ENCODE measurements around the gene DUSP15.

- TF ChIP-seq, protein P1, sequence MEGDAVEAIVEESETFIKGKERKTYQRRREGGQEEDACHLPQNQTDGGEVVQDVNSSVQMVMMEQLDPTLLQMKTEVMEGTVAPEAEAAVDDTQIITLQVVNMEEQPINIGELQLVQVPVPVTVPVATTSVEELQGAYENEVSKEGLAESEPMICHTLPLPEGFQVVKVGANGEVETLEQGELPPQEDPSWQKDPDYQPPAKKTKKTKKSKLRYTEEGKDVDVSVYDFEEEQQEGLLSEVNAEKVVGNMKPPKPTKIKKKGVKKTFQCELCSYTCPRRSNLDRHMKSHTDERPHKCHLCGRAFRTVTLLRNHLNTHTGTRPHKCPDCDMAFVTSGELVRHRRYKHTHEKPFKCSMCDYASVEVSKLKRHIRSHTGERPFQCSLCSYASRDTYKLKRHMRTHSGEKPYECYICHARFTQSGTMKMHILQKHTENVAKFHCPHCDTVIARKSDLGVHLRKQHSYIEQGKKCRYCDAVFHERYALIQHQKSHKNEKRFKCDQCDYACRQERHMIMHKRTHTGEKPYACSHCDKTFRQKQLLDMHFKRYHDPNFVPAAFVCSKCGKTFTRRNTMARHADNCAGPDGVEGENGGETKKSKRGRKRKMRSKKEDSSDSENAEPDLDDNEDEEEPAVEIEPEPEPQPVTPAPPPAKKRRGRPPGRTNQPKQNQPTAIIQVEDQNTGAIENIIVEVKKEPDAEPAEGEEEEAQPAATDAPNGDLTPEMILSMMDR (IDR thresholded peaks at IDR 0.05), result no peak
- TF ChIP-seq POLR2A (IDR thresholded peaks at IDR 0.05), result no peak
Observed at GRCh38 chr20:31862506-31862905, 7.8 kb downstream of the DUSP15 start.

Measured in ovary (tissue), 3 donors.